CD8-positive, alpha-beta memory T cell (primary cell): ENCODE results near the gene DDX27. TPM values are rescaled to one million over a fixed set of nuclear protein-coding genes. Genes with fewer than 3 reads are reported as not detected.

Experiments used
- CTCF ChIA-PET: fragments of 350-600 bp; sonication (Branson Sonifier 250); formaldehyde crosslinking; loops from one replicate; lab custom pipeline; 2021; ENCODE audit warnings: antibody characterized with exemption; lab: Charles Lee
- POLR2A ChIA-PET: fragments of 350-600 bp; sonication (Branson Sonifier 250); formaldehyde crosslinking; loops from one replicate; lab custom pipeline; 2021; ENCODE audit warnings: antibody characterized with exemption; lab: Charles Lee
- DNase-seq, 5 donors: peaks; one replicate each; pipeline versions ENCODE4 v3.0.0 to v3.0.0-alpha.2; 2020 to 2022; ENCODE audit warnings: mixed read lengths in 1 of 5
- H3K27ac ChIP-seq: one replicate; pipeline ENCODE4 v1.7.0; 2013; ENCODE audit warnings: low read depth, mild to moderate bottlenecking, low read length, moderate library complexity
- H3K27me3 ChIP-seq: 2 replicates; pipeline ENCODE4 v1.7.0; 2013; ENCODE audit warnings: low read length, mild to moderate bottlenecking; ENCODE audit not compliant: insufficient read depth, poor library complexity, severe bottlenecking
- H3K36me3 ChIP-seq: 2 replicates; pipeline ENCODE4 v1.7.0; 2013; ENCODE audit warnings: mild to moderate bottlenecking, low read length, moderate library complexity; ENCODE audit not compliant: insufficient read depth
- H3K4me1 ChIP-seq: 2 replicates; pipeline ENCODE4 v1.7.0; 2013; ENCODE audit warnings: mild to moderate bottlenecking, low read length, moderate library complexity; ENCODE audit not compliant: insufficient read depth
- H3K4me3 ChIP-seq: 2 replicates; pipeline ENCODE4 v1.7.0; 2013; ENCODE audit warnings: mild to moderate bottlenecking, low read length
- H3K9me3 ChIP-seq: 2 replicates; pipeline ENCODE4 v1.7.0; 2013; ENCODE audit warnings: mild to moderate bottlenecking, low read length
- H3K27ac Mint-ChIP-seq, 8 donors: one replicate each; pipeline ENCODE4 v1.8.0; 2020 to 2021; ENCODE audit warnings: mixed read lengths in 8 of 8, mild to moderate bottlenecking in 6 of 8, inconsistent platforms in 3 of 8, moderate library complexity in 3 of 8
- H3K27me3 Mint-ChIP-seq, 2 donors: one replicate each; pipeline ENCODE4 v1.8.0; 2020 to 2021; ENCODE audit warnings: mixed read lengths in 2 of 2, mild to moderate bottlenecking in 1 of 2, moderate library complexity in 1 of 2
- H3K36me3 Mint-ChIP-seq, 3 donors: one replicate each; pipeline ENCODE4 v1.8.0; 2020 to 2021; ENCODE audit warnings: mixed read lengths in 3 of 3, inconsistent platforms in 1 of 3, mild to moderate bottlenecking in 1 of 3
- H3K4me1 Mint-ChIP-seq, 3 donors: one replicate each; pipeline ENCODE4 v1.8.0; 2020 to 2021; ENCODE audit warnings: mixed read lengths in 3 of 3, inconsistent platforms in 1 of 3, mild to moderate bottlenecking in 1 of 3
- H3K4me3 Mint-ChIP-seq, 7 donors: one replicate each; pipeline ENCODE4 v1.8.0; 2020 to 2021; ENCODE audit warnings: mixed read lengths in 7 of 7, mild to moderate bottlenecking in 6 of 7, moderate library complexity in 4 of 7, inconsistent platforms in 2 of 7
- H3K9me3 Mint-ChIP-seq, 5 donors: one replicate each; pipeline ENCODE4 v1.8.0; 2020 to 2022; ENCODE audit warnings: mixed read lengths in 5 of 5, mild to moderate bottlenecking in 3 of 5, moderate library complexity in 2 of 5, inconsistent platforms in 1 of 5
- polyA plus RNA-seq: library from polyadenylated mRNA; unstranded; fragments of 300-500 nt; fragmentation: Illumina TruSeq; gene quantifications from one replicate; pipeline ENCODE4 v1.2.3, GENCODE V29; 2021
- total RNA-seq, 2 experiments: library from RNA; stranded (reverse); gene quantifications; one replicate each; pipeline ENCODE4 v1.2.3, GENCODE V29; 2021

The DDX27 gene
- total and polyA plus RNA-seq, 3 experiments from 2014 or later: 50.1 to 68.7 (median 67.3) TPM

- H3K4me1 ChIP-seq: peaks cover 11% of the 10 kb centered on the region
- no peaks in the 10 kb centered on the region for H3K27me3 ChIP-seq
- no peak for DNase-seq
- Mint-ChIP-seq H3K4me3 (peak overlapping the region in 2 of 7 donors; percentile 23 to 28), H3K27ac (peak overlapping the region in 1 of 8 donors; percentile 38), H3K4me1 (peaks cover 32 to 70% (median 55%) of the 10 kb centered on the region in 3 donors), H3K36me3 (peaks cover 74 to 92% (median 82%) of the 10 kb centered on the region in 3 donors), H3K9me3 (peaks cover 34 to 62% (median 56%) of the 10 kb centered on the region in 5 donors), H3K27me3 (peaks cover 0 to 4% of the 10 kb centered on the region in 2 donors)
- POLR2A ChIA-PET: interaction anchor here (0.5 kb wide), 1 partner anchor 9 kb away, joined by 3 read pairs; no protein-coding TSS in a partner anchor
- CTCF ChIA-PET: interaction anchor here (0.8 to 1.4 kb wide), 3 partner anchors 8 to 69 kb away, joined by 3 to 4 read pairs (median 4); partner anchors contain the start of gene DDX27
- peaks cover 69% of the 10 kb centered on the region for H3K36me3 ChIP-seq
- H3K9me3 ChIP-seq: peaks cover 40% of the 10 kb centered on the region
- H3K27ac ChIP-seq: no peak overlapping the region
- no peak overlapping the region for H3K4me3 ChIP-seq
Observed at GRCh38 chr20:49288250-49288751, 69.1 kb downstream of the DDX27 start.

- H3K27ac ChIP-seq: no peak overlapping the region
- H3K4me1 ChIP-seq: peaks cover 4% of the 10 kb centered on the region
- no peak overlapping the region for H3K4me3 Mint-ChIP-seq
- CTCF ChIA-PET: interaction anchor here (0.8 to 1.4 kb wide), 2 partner anchors 9 to 70 kb away, joined by 3 to 4 read pairs; partner anchors contain the start of gene DDX27
- H3K27me3 ChIP-seq: no peaks in the 10 kb centered on the region
- H3K36me3 ChIP-seq: peaks cover 61% of the 10 kb centered on the region
- DNase-seq: no peak
- peaks cover 25 to 62% (median 48%) of the 10 kb centered on the region in 3 donors for H3K4me1 Mint-ChIP-seq
- peaks cover 66 to 85% (median 76%) of the 10 kb centered on the region in 3 donors for H3K36me3 Mint-ChIP-seq
- H3K9me3 ChIP-seq: peaks cover 33% of the 10 kb centered on the region
- POLR2A ChIA-PET: interaction anchor here (0.5 to 0.9 kb wide), 2 partner anchors 9 to 14 kb away, joined by 3 read pairs; no protein-coding TSS in a partner anchor
- H3K27me3 Mint-ChIP-seq: peaks cover 0 to 2% of the 10 kb centered on the region in 2 donors
- H3K27ac Mint-ChIP-seq: peak overlapping the region in 2 of 8 donors; percentile 17 to 54
- H3K9me3 Mint-ChIP-seq: peaks cover 27 to 58% (median 49%) of the 10 kb centered on the region in 5 donors
- H3K4me3 ChIP-seq: no peak overlapping the region
Observed at GRCh38 chr20:49288784-49289696, 69.8 kb downstream of the DDX27 start.

- Histone ChIP-seq H3K27me3 (no peaks in the 10 kb centered on the region), H3K27ac (no peak overlapping the region), H3K4me3 (no peak overlapping the region), H3K36me3 (peaks cover 45% of the 10 kb centered on the region), H3K4me1 (no peaks in the 10 kb centered on the region), H3K9me3 (peaks cover 21% of the 10 kb centered on the region)
- ChIA-PET POLR2A (interaction anchor here (1.0 to 1.5 kb wide), 2 partner anchors 9 to 12 kb away, joined by 3 to 5 read pairs; no protein-coding TSS in a partner anchor), CTCF (interaction anchor here (1.8 kb wide), 1 partner anchor 10 kb away, joined by 8 read pairs; no protein-coding TSS in a partner anchor)
- H3K9me3 Mint-ChIP-seq: peaks cover 18 to 45% (median 41%) of the 10 kb centered on the region in 5 donors
- peaks cover 14 to 47% (median 37%) of the 10 kb centered on the region in 3 donors for H3K4me1 Mint-ChIP-seq
- H3K27ac Mint-ChIP-seq: peak overlapping the region in 5 of 8 donors; percentile 9 to 88 (median 65)
- H3K4me3 Mint-ChIP-seq: no peak overlapping the region
- no peak for DNase-seq
- H3K36me3 Mint-ChIP-seq: peaks cover 59 to 76% (median 65%) of the 10 kb centered on the region in 3 donors
- peaks cover 0 to 2% of the 10 kb centered on the region in 2 donors for H3K27me3 Mint-ChIP-seq
Observed at GRCh38 chr20:49290608-49291191, 71.5 kb downstream of the DDX27 start.

DNA sequence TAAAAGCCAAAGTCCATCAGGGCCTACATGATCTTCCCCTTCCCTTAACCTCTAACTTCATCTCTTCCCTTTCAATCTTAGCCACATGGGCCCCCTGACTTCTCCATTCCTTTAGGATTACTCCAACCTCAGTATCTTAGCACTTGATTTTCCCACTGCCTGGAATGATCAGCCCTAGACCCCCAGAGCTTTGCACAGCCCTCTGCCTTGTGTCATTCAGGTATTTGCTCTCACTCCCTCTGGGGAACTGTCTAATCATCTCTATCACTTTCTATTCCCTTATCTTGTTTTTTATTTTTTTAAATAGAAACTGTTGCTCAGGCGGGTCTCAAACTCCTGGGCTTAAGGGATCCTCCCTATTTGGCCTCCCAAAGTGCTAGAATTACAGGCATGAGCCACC lies 72.0 kb downstream of the DDX27 start:
- Mint-ChIP-seq H3K4me1 (peaks cover 14 to 42% (median 35%) of the 10 kb centered on the region in 3 donors), H3K36me3 (peaks cover 54 to 71% (median 60%) of the 10 kb centered on the region in 3 donors), H3K4me3 (peak overlapping the region in 1 of 7 donors; percentile 67), H3K9me3 (peaks cover 15 to 40% (median 36%) of the 10 kb centered on the region in 5 donors), H3K27ac (peak overlapping the region in 6 of 8 donors; percentile 9 to 88 (median 66)), H3K27me3 (peaks cover 0 to 2% of the 10 kb centered on the region in 2 donors)
- Histone ChIP-seq H3K4me1 (no peaks in the 10 kb centered on the region), H3K9me3 (peaks cover 16% of the 10 kb centered on the region), H3K4me3 (no peak overlapping the region), H3K27me3 (no peaks in the 10 kb centered on the region), H3K36me3 (peaks cover 40% of the 10 kb centered on the region), H3K27ac (no peak overlapping the region)
- CTCF ChIA-PET: interaction anchor here (1.8 kb wide), 1 partner anchor 11 kb away, joined by 8 read pairs; no protein-coding TSS in a partner anchor
- no peak for DNase-seq
- POLR2A ChIA-PET: interaction anchor here (0.9 to 1.5 kb wide), 3 partner anchors 10 to 12 kb away, joined by 3 to 5 read pairs (median 4); no protein-coding TSS in a partner anchor

DNA sequence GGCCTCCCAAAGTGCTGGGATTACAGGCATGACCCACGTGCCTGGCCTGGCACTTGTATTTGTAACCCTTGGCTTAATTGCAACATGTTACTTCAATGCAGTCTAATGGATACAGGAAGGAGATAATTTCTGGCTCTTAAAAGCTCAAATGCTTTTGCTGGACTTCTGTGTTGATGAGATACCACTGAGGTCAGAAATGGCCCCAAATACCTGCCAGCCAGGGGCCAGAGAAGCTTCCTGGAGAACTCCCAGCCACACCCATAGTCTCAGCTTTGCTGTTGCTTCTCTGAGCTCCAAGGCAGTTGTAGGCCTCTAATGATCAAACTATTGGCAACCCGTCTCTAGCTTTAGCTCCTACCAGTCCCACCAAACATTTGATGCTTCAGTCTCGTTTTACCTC lies 72.8 kb downstream of the DDX27 start:
- ChIA-PET CTCF (interaction anchor here (1.3 to 1.8 kb wide), 2 partner anchors 11 to 159 kb away, joined by 3 to 8 read pairs; no protein-coding TSS in a partner anchor), POLR2A (interaction anchor here (0.9 to 1.5 kb wide), 2 partner anchors 12 to 13 kb away, joined by 4 to 5 read pairs; no protein-coding TSS in a partner anchor)
- Histone ChIP-seq H3K4me1 (no peaks in the 10 kb centered on the region), H3K27me3 (no peaks in the 10 kb centered on the region), H3K27ac (no peak overlapping the region), H3K9me3 (peaks cover 8% of the 10 kb centered on the region), H3K4me3 (no peak overlapping the region), H3K36me3 (peaks cover 31% of the 10 kb centered on the region)
- peaks cover 0 to 2% of the 10 kb centered on the region in 2 donors for H3K27me3 Mint-ChIP-seq
- H3K9me3 Mint-ChIP-seq: peaks cover 12 to 32% (median 28%) of the 10 kb centered on the region in 5 donors
- no peak overlapping the region for H3K4me3 Mint-ChIP-seq
- H3K27ac Mint-ChIP-seq: peak overlapping the region in 1 of 8 donors; percentile 42
- H3K4me1 Mint-ChIP-seq: peaks cover 14 to 41% (median 34%) of the 10 kb centered on the region in 3 donors
- no peak for DNase-seq
- peaks cover 48 to 65% (median 52%) of the 10 kb centered on the region in 3 donors for H3K36me3 Mint-ChIP-seq

GRCh38 chr20:49293122-49293521 lies 73.9 kb downstream of the DDX27 start:
- POLR2A ChIA-PET: interaction anchor here (1.0 kb wide), 1 partner anchor 11 kb away, joined by 5 read pairs; no protein-coding TSS in a partner anchor
- H3K4me1 ChIP-seq: no peaks in the 10 kb centered on the region
- no peak overlapping the region for H3K4me3 ChIP-seq
- no peak overlapping the region for H3K27ac ChIP-seq
- no peak for DNase-seq
- peaks cover 20% of the 10 kb centered on the region for H3K36me3 ChIP-seq
- H3K9me3 ChIP-seq: no peaks in the 10 kb centered on the region
- H3K27me3 ChIP-seq: no peaks in the 10 kb centered on the region
- Mint-ChIP-seq H3K4me3 (no peak overlapping the region), H3K27ac (no peak overlapping the region), H3K27me3 (peaks cover 0 to 2% of the 10 kb centered on the region in 2 donors), H3K9me3 (peaks cover under 1 to 21% (median 18%) of the 10 kb centered on the region in 5 donors), H3K4me1 (peaks cover 20 to 43% (median 34%) of the 10 kb centered on the region in 3 donors), H3K36me3 (peaks cover 37 to 54% (median 41%) of the 10 kb centered on the region in 3 donors)
- CTCF ChIA-PET: no interaction called here
